HG03103 (cell line): ENCODE results near the gene PRXL2A.

Experiments used
- ATAC-seq: cut with Tn5 transposase; IDR thresholded peaks from one replicate; pipeline ENCODE4 v1.9.1; 2021; ENCODE audit warnings: low read depth; ENCODE audit not compliant: unreplicated experiment

The PRXL2A gene

GRCh38 chr10:80442879-80443278 lies 34.5 kb downstream of the PRXL2A start:
- ATAC-seq, result no peak

GRCh38 chr10:80443531-80443974 lies 35.2 kb downstream of the PRXL2A start:
- peak; percentile 59 for ATAC-seq

GRCh38 chr10:80444124-80444523 lies 35.8 kb downstream of the PRXL2A start:
- no peak for ATAC-seq

- ATAC-seq, result peak; percentile 68
Measured at GRCh38 chr10:80444646-80445319, 36.4 kb downstream of the PRXL2A start.

- no peak for ATAC-seq
Measured at GRCh38 chr10:80447436-80448190, 39.3 kb downstream of the PRXL2A start.

- no peak for ATAC-seq
Measured at GRCh38 chr10:80448209-80448942, 40.0 kb downstream of the PRXL2A start.

GRCh38 chr10:80449520-80449919 lies 41.2 kb downstream of the PRXL2A start:
- ATAC-seq, result no peak

GRCh38 chr10:80451132-80451531 lies 42.8 kb downstream of the PRXL2A start:
- no peak for ATAC-seq

- ATAC-seq, result no peak
Measured at GRCh38 chr10:80452069-80452468, 43.7 kb downstream of the PRXL2A start.

- ATAC-seq, result no peak
Measured at GRCh38 chr10:80452640-80453039, 44.3 kb downstream of the PRXL2A start.

- no peak for ATAC-seq
Measured at GRCh38 chr10:80453056-80453841, 44.9 kb downstream of the PRXL2A start.

GRCh38 chr10:80453842-80454512 lies 45.6 kb downstream of the PRXL2A start, which contains the start of gene TSPAN14:
Gene TSPAN14 (plus strand): TSS chr10:80454310. CDS start chr10:80489234, 34,924 bp downstream.
- ATAC-seq, result peak; percentile 49

GRCh38 chr10:80454513-80455460 lies 46.4 kb downstream of the PRXL2A start:
- peak; percentile 1 for ATAC-seq

GRCh38 chr10:80455461-80456349 lies 47.4 kb downstream of the PRXL2A start:
- ATAC-seq, result no peak

GRCh38 chr10:80457554-80458262 lies 49.4 kb downstream of the PRXL2A start:
- no peak for ATAC-seq

GRCh38 chr10:80458263-80458625 lies 49.9 kb downstream of the PRXL2A start:
- no peak for ATAC-seq

GRCh38 chr10:80458638-80459037 lies 50.3 kb downstream of the PRXL2A start:
- ATAC-seq, result no peak
